CD8-positive, alpha-beta memory T cell (primary cell): ENCODE measurements around the gene SLC2A10. TPM values are rescaled to one million over a fixed set of nuclear protein-coding genes. Genes with fewer than 3 reads are reported as not detected.

ENCODE experiments used
- CTCF ChIA-PET: fragments of 350-600 bp; sonication (Branson Sonifier 250); formaldehyde crosslinking; loops from one replicate; lab custom pipeline; 2021; ENCODE audit warnings: antibody characterized with exemption; lab: Charles Lee
- POLR2A ChIA-PET: fragments of 350-600 bp; sonication (Branson Sonifier 250); formaldehyde crosslinking; loops from one replicate; lab custom pipeline; 2021; ENCODE audit warnings: antibody characterized with exemption; lab: Charles Lee
- DNase-seq, 5 donors: peaks; one replicate each; pipeline versions ENCODE4 v3.0.0 to v3.0.0-alpha.2; 2020 to 2022; ENCODE audit warnings: mixed read lengths in 1 of 5
- H3K27ac ChIP-seq: one replicate; pipeline ENCODE4 v1.7.0; 2013; ENCODE audit warnings: low read depth, mild to moderate bottlenecking, low read length, moderate library complexity
- H3K27me3 ChIP-seq: 2 replicates; pipeline ENCODE4 v1.7.0; 2013; ENCODE audit warnings: low read length, mild to moderate bottlenecking; ENCODE audit not compliant: insufficient read depth, poor library complexity, severe bottlenecking
- H3K36me3 ChIP-seq: 2 replicates; pipeline ENCODE4 v1.7.0; 2013; ENCODE audit warnings: mild to moderate bottlenecking, low read length, moderate library complexity; ENCODE audit not compliant: insufficient read depth
- H3K4me1 ChIP-seq: 2 replicates; pipeline ENCODE4 v1.7.0; 2013; ENCODE audit warnings: mild to moderate bottlenecking, low read length, moderate library complexity; ENCODE audit not compliant: insufficient read depth
- H3K4me3 ChIP-seq: 2 replicates; pipeline ENCODE4 v1.7.0; 2013; ENCODE audit warnings: mild to moderate bottlenecking, low read length
- H3K9me3 ChIP-seq: 2 replicates; pipeline ENCODE4 v1.7.0; 2013; ENCODE audit warnings: mild to moderate bottlenecking, low read length
- H3K27ac Mint-ChIP-seq, 8 donors: one replicate each; pipeline ENCODE4 v1.8.0; 2020 to 2021; ENCODE audit warnings: mixed read lengths in 8 of 8, mild to moderate bottlenecking in 6 of 8, inconsistent platforms in 3 of 8, moderate library complexity in 3 of 8
- H3K27me3 Mint-ChIP-seq, 2 donors: one replicate each; pipeline ENCODE4 v1.8.0; 2020 to 2021; ENCODE audit warnings: mixed read lengths in 2 of 2, mild to moderate bottlenecking in 1 of 2, moderate library complexity in 1 of 2
- H3K36me3 Mint-ChIP-seq, 3 donors: one replicate each; pipeline ENCODE4 v1.8.0; 2020 to 2021; ENCODE audit warnings: mixed read lengths in 3 of 3, inconsistent platforms in 1 of 3, mild to moderate bottlenecking in 1 of 3
- H3K4me1 Mint-ChIP-seq, 3 donors: one replicate each; pipeline ENCODE4 v1.8.0; 2020 to 2021; ENCODE audit warnings: mixed read lengths in 3 of 3, inconsistent platforms in 1 of 3, mild to moderate bottlenecking in 1 of 3
- H3K4me3 Mint-ChIP-seq, 7 donors: one replicate each; pipeline ENCODE4 v1.8.0; 2020 to 2021; ENCODE audit warnings: mixed read lengths in 7 of 7, mild to moderate bottlenecking in 6 of 7, moderate library complexity in 4 of 7, inconsistent platforms in 2 of 7
- H3K9me3 Mint-ChIP-seq, 5 donors: one replicate each; pipeline ENCODE4 v1.8.0; 2020 to 2022; ENCODE audit warnings: mixed read lengths in 5 of 5, mild to moderate bottlenecking in 3 of 5, moderate library complexity in 2 of 5, inconsistent platforms in 1 of 5
- polyA plus RNA-seq: library from polyadenylated mRNA; unstranded; fragments of 300-500 nt; fragmentation: Illumina TruSeq; gene quantifications from one replicate; pipeline ENCODE4 v1.2.3, GENCODE V29; 2021
- total RNA-seq, 2 experiments: library from RNA; stranded (reverse); gene quantifications; one replicate each; pipeline ENCODE4 v1.2.3, GENCODE V29; 2021

The SLC2A10 gene
- total and polyA plus RNA-seq, 3 experiments from 2014 or later: 0.05 TPM; not detected in 2

DNA sequence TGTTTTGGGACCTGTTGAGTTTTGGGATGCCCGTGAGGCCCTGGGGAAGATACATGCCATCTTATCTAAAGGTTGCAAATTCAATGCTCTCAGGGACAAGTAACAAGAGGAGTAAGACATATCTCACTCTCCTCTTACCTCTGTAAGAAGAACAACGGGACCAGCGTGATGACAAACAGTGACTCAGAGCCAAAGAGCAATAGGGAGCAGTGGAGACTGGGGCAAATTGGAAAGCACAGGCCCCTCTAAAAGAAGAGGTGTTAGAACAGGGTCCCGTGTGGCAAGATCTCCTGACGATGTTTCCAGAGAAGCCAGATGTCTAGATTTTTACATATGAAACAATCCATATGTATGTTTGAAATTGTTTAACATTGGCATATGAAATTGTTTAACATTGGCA lies 31.8 kb upstream of the SLC2A10 start:
- POLR2A ChIA-PET: no interaction called here
- no peak for DNase-seq
- H3K9me3 ChIP-seq: no peaks in the 10 kb centered on the region

DNA sequence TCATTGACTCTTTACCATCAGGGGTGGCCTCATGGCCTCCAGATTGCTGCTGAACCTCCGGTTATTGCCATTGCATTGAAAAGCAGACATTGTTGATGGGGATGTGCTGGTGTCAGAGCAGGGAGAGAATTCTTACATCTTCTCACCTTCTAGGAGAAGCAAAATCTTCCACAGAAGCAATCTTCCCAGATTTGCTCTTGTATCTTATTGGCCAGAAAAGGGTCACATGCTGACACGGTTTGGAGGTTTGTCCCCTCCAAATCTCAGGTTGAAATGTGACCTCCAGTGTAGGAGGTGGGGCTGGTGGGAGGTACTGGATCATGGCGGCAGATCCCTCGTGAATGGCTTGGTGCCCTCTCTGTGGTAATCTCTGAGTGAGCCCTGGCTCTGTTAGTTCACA lies 30.9 kb upstream of the SLC2A10 start:
- Histone ChIP-seq H3K4me1 (peaks cover 5% of the 10 kb centered on the region), H3K4me3 (no peak overlapping the region), H3K9me3 (no peaks in the 10 kb centered on the region), H3K27me3 (no peaks in the 10 kb centered on the region), H3K27ac (no peak overlapping the region), H3K36me3 (no peaks in the 10 kb centered on the region)
- Mint-ChIP-seq H3K4me1 (peaks cover 10 to 29% (median 15%) of the 10 kb centered on the region in 3 donors), H3K36me3 (peaks cover 0 to 10% (median 1%) of the 10 kb centered on the region in 3 donors), H3K4me3 (no peak overlapping the region), H3K27ac (peak overlapping the region in 1 of 8 donors; percentile 19), H3K9me3 (no peaks in the 10 kb centered on the region), H3K27me3 (peaks cover 0 to 2% of the 10 kb centered on the region in 2 donors)
- DNase-seq: no peak
- ChIA-PET POLR2A (no interaction called here), CTCF (no interaction called here)

More for the DNA sequence above, 31.8 kb upstream of the SLC2A10 start:
- H3K9me3 Mint-ChIP-seq: no peaks in the 10 kb centered on the region
- H3K4me3 Mint-ChIP-seq: no peak overlapping the region
- Histone ChIP-seq H3K4me3 (no peak overlapping the region), H3K36me3 (no peaks in the 10 kb centered on the region), H3K4me1 (peaks cover 5% of the 10 kb centered on the region), H3K27ac (no peak overlapping the region), H3K27me3 (no peaks in the 10 kb centered on the region)
- peaks cover 0 to 5% of the 10 kb centered on the region in 2 donors for H3K27me3 Mint-ChIP-seq
- peaks cover 0 to 5% (median 1%) of the 10 kb centered on the region in 3 donors for H3K36me3 Mint-ChIP-seq
- CTCF ChIA-PET: no interaction called here
- H3K4me1 Mint-ChIP-seq: peaks cover 8 to 20% (median 11%) of the 10 kb centered on the region in 3 donors
- H3K27ac Mint-ChIP-seq: peak overlapping the region in 2 of 8 donors; percentile 7 to 54

DNA sequence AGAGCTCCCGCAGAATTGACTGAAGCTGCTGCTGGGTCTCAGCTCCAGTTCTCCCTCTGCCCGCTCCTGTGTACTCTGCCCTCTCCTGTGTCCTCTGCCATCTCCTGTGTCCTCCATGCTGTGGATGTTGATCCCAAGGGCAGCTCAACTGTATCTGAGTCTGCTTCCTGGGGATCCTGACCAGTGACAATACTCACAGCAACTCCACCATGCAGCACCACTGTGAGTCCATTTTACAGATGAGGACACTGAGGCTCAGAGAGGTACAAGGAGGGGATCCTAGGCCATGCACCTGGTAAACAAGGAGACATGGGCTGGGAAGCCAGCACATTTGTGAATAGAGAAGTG lies 28.8 kb upstream of the SLC2A10 start:
- H3K4me1 Mint-ChIP-seq: peaks cover 27 to 51% (median 28%) of the 10 kb centered on the region in 3 donors
- Histone ChIP-seq H3K4me1 (peaks cover 16% of the 10 kb centered on the region), H3K27ac (no peak overlapping the region), H3K4me3 (no peak overlapping the region), H3K27me3 (no peaks in the 10 kb centered on the region), H3K9me3 (no peaks in the 10 kb centered on the region), H3K36me3 (no peaks in the 10 kb centered on the region)
- peaks cover 0 to 4% of the 10 kb centered on the region in 2 donors for H3K27me3 Mint-ChIP-seq
- no peak for DNase-seq
- H3K4me3 Mint-ChIP-seq: no peak overlapping the region
- peaks cover 0 to 31% (median 5%) of the 10 kb centered on the region in 3 donors for H3K36me3 Mint-ChIP-seq
- ChIA-PET CTCF (interaction anchor here (0.7 to 2.3 kb wide), 5 partner anchors 8 to 1072 kb away, joined by 3 to 9 read pairs (median 3); partner anchors contain the start of gene TP53RK), POLR2A (interaction anchor here (0.7 kb wide), 1 partner anchor 525 kb away, joined by 3 read pairs; no protein-coding TSS in a partner anchor)
- no peak overlapping the region for H3K27ac Mint-ChIP-seq
- no peaks in the 10 kb centered on the region for H3K9me3 Mint-ChIP-seq

DNA sequence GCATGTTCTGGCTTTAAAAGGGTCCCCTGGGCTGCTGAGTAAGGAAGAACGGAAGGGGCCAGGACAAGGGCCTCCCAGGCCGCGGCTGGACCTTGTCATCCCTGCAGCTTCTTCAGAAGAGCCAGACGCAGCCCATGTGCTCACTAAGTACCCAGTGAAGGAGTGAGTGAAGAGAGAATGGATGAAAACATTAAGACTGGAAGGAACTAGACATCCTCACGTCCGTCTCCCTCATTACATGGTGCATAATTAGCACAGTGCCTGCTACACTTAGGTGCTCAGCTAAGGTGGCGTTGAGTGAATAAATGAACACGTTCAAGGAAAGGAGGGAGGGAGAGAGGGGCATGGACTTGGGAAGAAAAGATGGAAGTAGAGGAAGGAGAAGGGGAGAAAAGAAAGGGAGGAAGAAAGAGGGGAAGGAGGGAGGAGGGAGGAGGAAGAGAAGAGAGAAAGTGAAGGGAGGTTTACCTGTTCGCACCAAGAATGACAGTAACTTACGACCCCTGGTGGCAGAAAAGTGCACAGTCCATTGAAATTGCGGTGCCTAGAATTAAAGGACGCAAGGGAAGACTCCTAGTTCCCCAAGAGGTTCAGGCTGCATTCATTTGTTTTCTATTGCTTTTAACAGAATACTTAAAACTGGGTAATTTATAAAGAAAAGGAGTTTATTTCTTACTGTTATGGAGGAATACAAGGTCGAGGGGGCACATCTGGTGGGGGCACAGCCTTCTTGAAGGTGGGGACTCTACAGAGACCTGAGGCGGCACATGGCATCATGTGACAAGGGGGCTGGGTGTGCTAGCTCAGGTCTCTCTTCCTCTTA lies 28.2 kb upstream of the SLC2A10 start:
- no peak overlapping the region for H3K4me3 Mint-ChIP-seq
- H3K27ac ChIP-seq: no peak overlapping the region
- H3K27me3 ChIP-seq: no peaks in the 10 kb centered on the region
- no peaks in the 10 kb centered on the region for H3K9me3 Mint-ChIP-seq
- peaks cover 22% of the 10 kb centered on the region for H3K4me1 ChIP-seq
- ChIA-PET POLR2A (interaction anchor here (0.7 kb wide), 1 partner anchor 524 kb away, joined by 3 read pairs; no protein-coding TSS in a partner anchor), CTCF (interaction anchor here (0.7 to 2.3 kb wide), 6 partner anchors 9 to 1072 kb away, joined by 3 to 10 read pairs (median 4); partner anchors contain the start of gene ZNF334)
- H3K36me3 ChIP-seq: no peaks in the 10 kb centered on the region
- no peaks in the 10 kb centered on the region for H3K9me3 ChIP-seq
- peaks cover 0 to 36% (median 5%) of the 10 kb centered on the region in 3 donors for H3K36me3 Mint-ChIP-seq
- peak overlapping the region in 7 of 8 donors; percentile 22 to 85 (median 53) for H3K27ac Mint-ChIP-seq
- DNase-seq: peak; percentile 39 to 69 (median 53)
- H3K4me1 Mint-ChIP-seq: peaks cover 33 to 57% (median 34%) of the 10 kb centered on the region in 3 donors
- no peak overlapping the region for H3K4me3 ChIP-seq
- peaks cover 0 to 4% of the 10 kb centered on the region in 2 donors for H3K27me3 Mint-ChIP-seq

DNA sequence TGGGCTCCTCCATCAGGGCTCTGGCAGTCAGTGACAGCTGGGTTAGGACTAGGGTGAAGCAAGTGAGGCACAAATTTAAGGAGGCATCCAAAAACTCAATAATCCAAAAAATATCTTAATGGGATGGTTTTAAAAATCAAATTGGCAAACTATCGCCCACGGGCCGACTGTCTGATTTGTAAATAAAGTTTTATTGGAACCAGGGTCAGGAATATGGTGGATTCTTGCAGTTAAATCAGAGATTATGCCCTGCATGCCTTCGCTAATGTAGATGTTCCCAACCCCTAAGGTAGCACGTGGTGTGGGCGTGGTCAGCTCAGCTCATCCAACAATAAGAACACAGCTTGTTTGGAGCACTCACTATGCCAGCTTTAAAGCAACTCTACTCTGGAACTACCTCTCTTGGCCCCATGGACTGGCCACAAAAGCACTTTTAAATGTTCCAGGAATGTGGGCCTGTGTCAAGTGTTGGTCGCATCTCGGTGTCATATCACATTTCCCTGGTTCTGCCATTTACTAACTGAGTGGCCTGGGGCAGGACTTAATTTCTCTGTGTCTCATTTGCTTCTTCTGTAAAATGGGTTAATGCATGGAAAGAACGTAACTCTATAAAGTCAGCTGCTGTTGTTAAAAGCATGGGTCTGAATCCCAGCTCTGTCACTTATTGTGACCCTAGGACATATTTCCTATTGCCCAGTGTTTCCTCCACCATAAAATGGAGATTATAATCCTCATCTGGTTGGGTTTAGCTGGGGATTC lies 27.2 kb upstream of the SLC2A10 start:
- POLR2A ChIA-PET: no interaction called here
- Mint-ChIP-seq H3K27ac (peak overlapping the region in 5 of 8 donors; percentile 2 to 85 (median 61)), H3K4me1 (peaks cover 42 to 67% (median 44%) of the 10 kb centered on the region in 3 donors), H3K9me3 (no peaks in the 10 kb centered on the region), H3K27me3 (peaks cover 0 to 4% of the 10 kb centered on the region in 2 donors), H3K36me3 (peaks cover 0 to 44% (median 10%) of the 10 kb centered on the region in 3 donors), H3K4me3 (no peak overlapping the region)
- Histone ChIP-seq H3K4me1 (peaks cover 31% of the 10 kb centered on the region), H3K27me3 (no peaks in the 10 kb centered on the region), H3K27ac (peak overlapping the region; percentile 21), H3K36me3 (no peaks in the 10 kb centered on the region), H3K4me3 (no peak overlapping the region), H3K9me3 (no peaks in the 10 kb centered on the region)
- DNase-seq: no peak
- CTCF ChIA-PET: interaction anchor here (1.2 to 2.0 kb wide), 5 partner anchors 12 to 169 kb away, joined by 3 to 10 read pairs (median 3); partner anchors contain the start of gene ZNF334

DNA sequence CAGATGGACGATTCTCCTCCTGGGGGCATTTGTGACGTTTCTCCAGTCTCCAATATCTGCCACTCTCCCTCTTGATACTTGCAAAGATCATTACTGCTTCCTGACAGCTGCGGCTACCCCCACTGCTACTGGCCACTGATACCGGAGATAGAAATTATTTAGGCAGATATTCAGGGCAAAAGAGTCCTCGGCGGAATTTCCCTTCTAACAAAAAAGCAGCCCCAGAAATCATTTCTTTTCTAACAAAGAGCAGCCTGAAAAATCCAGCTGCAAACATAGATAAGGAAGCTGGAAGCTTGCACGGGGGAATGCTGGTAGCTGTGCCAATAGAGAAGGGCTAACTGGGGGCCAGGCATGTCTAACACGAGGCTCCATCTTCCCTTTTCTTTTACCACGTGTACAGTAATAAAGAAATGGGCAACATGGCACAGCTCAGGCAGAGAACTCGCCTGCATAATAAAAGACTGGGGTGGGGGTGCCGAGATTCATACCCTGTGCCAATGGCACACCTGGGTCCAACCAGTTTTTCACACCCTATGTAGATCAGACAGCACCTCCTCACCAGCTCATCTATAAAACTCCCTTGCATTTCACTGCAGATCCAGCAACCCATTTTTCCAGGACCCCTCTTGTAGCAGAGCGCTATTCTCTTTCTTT lies 26.3 kb upstream of the SLC2A10 start:
- H3K4me3 ChIP-seq: no peak overlapping the region
- H3K27me3 ChIP-seq: no peaks in the 10 kb centered on the region
- DNase-seq: no peak
- no peaks in the 10 kb centered on the region for H3K36me3 ChIP-seq
- H3K4me1 Mint-ChIP-seq: peaks cover 50 to 76% (median 53%) of the 10 kb centered on the region in 3 donors
- H3K36me3 Mint-ChIP-seq: peaks cover 0 to 44% (median 10%) of the 10 kb centered on the region in 3 donors
- H3K4me3 Mint-ChIP-seq: no peak overlapping the region
- ChIA-PET POLR2A (no interaction called here), CTCF (interaction anchor here (1.3 to 2.0 kb wide), 3 partner anchors 13 to 162 kb away, joined by 3 to 10 read pairs (median 3); no protein-coding TSS in a partner anchor)
- peaks cover 0 to 4% of the 10 kb centered on the region in 2 donors for H3K27me3 Mint-ChIP-seq
- H3K4me1 ChIP-seq: peaks cover 40% of the 10 kb centered on the region
- peak overlapping the region in 4 of 8 donors; percentile 1 to 60 (median 26) for H3K27ac Mint-ChIP-seq
- no peaks in the 10 kb centered on the region for H3K9me3 ChIP-seq
- H3K9me3 Mint-ChIP-seq: no peaks in the 10 kb centered on the region
- H3K27ac ChIP-seq: peak overlapping the region; percentile 27

DNA sequence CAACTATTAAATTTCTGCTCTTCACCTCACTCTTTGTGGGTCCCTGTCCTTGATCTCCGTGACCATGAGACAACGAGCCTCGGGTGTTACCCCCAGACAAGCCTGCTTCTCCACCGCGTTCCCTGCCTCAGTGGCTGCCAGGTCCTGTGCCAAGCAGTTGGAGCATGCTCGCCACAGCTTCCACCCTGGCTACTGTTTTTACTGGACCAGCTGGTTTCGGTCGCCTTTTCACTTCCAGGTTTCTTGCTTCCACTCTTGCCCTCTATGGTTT lies 25.8 kb upstream of the SLC2A10 start:
- no peaks in the 10 kb centered on the region for H3K9me3 Mint-ChIP-seq
- H3K27ac ChIP-seq: peak overlapping the region; percentile 27
- H3K4me3 ChIP-seq: no peak overlapping the region
- peaks cover 55 to 80% (median 57%) of the 10 kb centered on the region in 3 donors for H3K4me1 Mint-ChIP-seq
- no peaks in the 10 kb centered on the region for H3K36me3 ChIP-seq
- no peaks in the 10 kb centered on the region for H3K27me3 ChIP-seq
- no peaks in the 10 kb centered on the region for H3K9me3 ChIP-seq
- peaks cover 0 to 4% of the 10 kb centered on the region in 2 donors for H3K27me3 Mint-ChIP-seq
- no peak for DNase-seq
- peak overlapping the region in 2 of 8 donors; percentile 60 to 87 for H3K27ac Mint-ChIP-seq
- CTCF ChIA-PET: interaction anchor here (1.3 kb wide), 1 partner anchor 24 kb away, joined by 3 read pairs; no protein-coding TSS in a partner anchor
- no peak overlapping the region for H3K4me3 Mint-ChIP-seq
- H3K4me1 ChIP-seq: peaks cover 44% of the 10 kb centered on the region
- POLR2A ChIA-PET: no interaction called here
- peaks cover 0 to 48% (median 10%) of the 10 kb centered on the region in 3 donors for H3K36me3 Mint-ChIP-seq
